HepG2 (cell line): ENCODE results near the gene PRICKLE2. TPM values are rescaled to one million over a fixed set of nuclear protein-coding genes. Genes with fewer than 3 reads are reported as not detected.

Source experiments
- ATAC-seq: fragments of 200-7000 bp; cut with Tn5 transposase; 3 replicates; pipeline ENCODE4 v1.9.1; 2020; ENCODE audit warnings: mild to moderate bottlenecking, moderate library complexity
- BruUV-seq: library from RNA; stranded (reverse); fragments of 400-500 nt; replicated peaks from 2 replicates; lab custom pipeline; 2021; lab: Mats Ljungman, UMichigan
- CTCF ChIA-PET: fragments of 300-600 bp; formaldehyde crosslinking; extraction: SDS; loops from one replicate; lab custom pipeline; 2021; ENCODE audit warnings: low total read pairs, inconsistent platforms, low intra/inter-chr PET ratio; lab: Yijun Ruan, JAX
- POLR2A ChIA-PET: fragments of 350-600 bp; sonication (Branson Sonifier 250); formaldehyde crosslinking; loops from one replicate; lab custom pipeline; 2020; ENCODE audit warnings: antibody characterized with exemption, inconsistent platforms; lab: Yijun Ruan, JAX
- DNase-seq: peaks from one replicate; pipeline ENCODE4 v3.0.0-alpha.2; 2015; ENCODE audit warnings: low spot score
- FAIRE-seq: peaks from 3 replicates; lab custom pipeline; 2011; peaks lifted over from hg19 to GRCh38; lab: Jason Lieb, UNC
- H2AFZ ChIP-seq: one replicate; pipeline ENCODE4 v1.6.1; 2011; ENCODE audit warnings: low read length, inconsistent platforms
- H3K27ac ChIP-seq: fragments of 300-600 bp; 3 replicates; pipeline ENCODE4 v1.8.0; 2011; ENCODE audit warnings: mixed run types, mild to moderate bottlenecking, mixed read lengths, low read length, inconsistent platforms; ENCODE audit not compliant: insufficient read depth; ENCODE audit errors: extremely low read length
- H3K27me3 ChIP-seq, 2 experiments: fragments of 200-600 bp in 1 of 2; 2 replicates in 1 of 2; 3 replicates in 1 of 2; pipeline versions ENCODE4 v1.6.0 to v1.8.0; 2011; ENCODE audit warnings: low read length in 2 of 2, mild to moderate bottlenecking in 2 of 2, moderate library complexity in 2 of 2, inconsistent platforms in 1 of 2; ENCODE audit not compliant: insufficient read depth in 2 of 2, control insufficient read depth in 1 of 2
- H3K36me3 ChIP-seq, 2 experiments: fragments of 200-600 bp in 1 of 2; replicated peaks in 1 of 2; 2 replicates in 1 of 2; 3 replicates in 1 of 2; pipeline versions ENCODE4 v1.5.1 to v1.8.0; 2011; ENCODE audit warnings: low read length in 2 of 2, inconsistent platforms in 1 of 2; ENCODE audit not compliant: insufficient read depth in 2 of 2, control insufficient read depth in 1 of 2
- H3K4me1 ChIP-seq: 2 replicates; pipeline ENCODE4 v1.5.1; 2012; ENCODE audit warnings: low read length, inconsistent platforms; ENCODE audit not compliant: insufficient read depth
- H3K4me2 ChIP-seq: 2 replicates; pipeline ENCODE4 v1.6.0; 2011; ENCODE audit warnings: low read depth, low read length, inconsistent platforms
- H3K4me3 ChIP-seq, 3 experiments: fragments of 200-600 bp in 1 of 3; sonication (generic), shearing (Covaris generic) in 1 of 3; replicated peaks in 1 of 3; 2 replicates each; pipeline ENCODE4 v1.5.1; 2011 to 2016; ENCODE audit warnings: low read length in 3 of 3, inconsistent platforms in 2 of 3, low read depth in 2 of 3, mild to moderate bottlenecking in 2 of 3, control low read depth in 1 of 3, mixed read lengths in 1 of 3; ENCODE audit not compliant: insufficient read depth in 1 of 3
- H3K79me2 ChIP-seq: one replicate; pipeline ENCODE4 v1.6.1; 2011; ENCODE audit warnings: low read length, inconsistent platforms; ENCODE audit not compliant: insufficient read depth
- H3K9ac ChIP-seq: 2 replicates; pipeline ENCODE4 v1.6.0; 2011; ENCODE audit warnings: mild to moderate bottlenecking, low read depth, low read length, inconsistent platforms; ENCODE audit not compliant: insufficient read depth
- H3K9me3 ChIP-seq: 2 replicates; pipeline ENCODE4 v1.5.1; 2012; ENCODE audit warnings: mild to moderate bottlenecking, low read length
- H4K20me1 ChIP-seq: 2 replicates; pipeline ENCODE4 v1.6.0; 2011; ENCODE audit warnings: inconsistent platforms, mild to moderate bottlenecking, low read length, moderate library complexity; ENCODE audit not compliant: insufficient read depth
- BATF2 ChIP-seq: sonication (generic); formaldehyde crosslinking; IDR thresholded peaks from 2 replicates; pipeline ENCODE4 v1.8.0; 2022; ENCODE audit warnings: mild to moderate bottlenecking, missing genetic modification reagents, moderate library complexity
- GPN1 ChIP-seq: sonication (generic); formaldehyde crosslinking; IDR thresholded peaks from 2 replicates; pipeline ENCODE4 v1.5.1; 2020; ENCODE audit warnings: missing genetic modification reagents, borderline replicate concordance
- HMG20A ChIP-seq: IDR thresholded peaks from 2 replicates; pipeline ENCODE4 v1.6.1; 2016; ENCODE audit warnings: borderline replicate concordance
- MAZ ChIP-seq, 2 experiments: sonication (generic) in 1 of 2; formaldehyde crosslinking in 1 of 2; IDR thresholded peaks; 2 replicates each; pipeline versions ENCODE4 v1.5.0 to v1.6.1; 2012 to 2020; ENCODE audit warnings: low read depth in 2 of 2, mild to moderate bottlenecking in 2 of 2, borderline replicate concordance in 1 of 2, improper control_type of control experiment in 1 of 2, low read length in 1 of 2, missing genetic modification reagents in 1 of 2, moderate library complexity in 1 of 2
- NCOR1 ChIP-seq: fragments of 200-600 bp; sonication (generic); IDR thresholded peaks from 2 replicates; pipeline ENCODE4 v1.7.0; 2017; ENCODE audit warnings: antibody characterized with exemption, low read length, borderline replicate concordance
- PTBP1 ChIP-seq: fragments of 200-400 bp; formaldehyde crosslinking; IDR thresholded peaks from 2 replicates; pipeline ENCODE4 v1.6.1; 2018; ENCODE audit warnings: low read length, low read depth; ENCODE audit not compliant: poor library complexity, severe bottlenecking
- SIX4 ChIP-seq: sonication (generic); formaldehyde crosslinking; IDR thresholded peaks from 2 replicates; pipeline ENCODE4 v1.4.0; 2020; ENCODE audit warnings: missing genetic modification reagents
- ZNF597 ChIP-seq: sonication (generic); formaldehyde crosslinking; IDR thresholded peaks from 2 replicates; pipeline ENCODE4 v1.5.0; 2020; ENCODE audit warnings: missing genetic modification reagents
- ZNF781 ChIP-seq: sonication (generic); formaldehyde crosslinking; IDR thresholded peaks from 2 replicates; pipeline ENCODE4 v1.5.1; 2020; ENCODE audit warnings: borderline replicate concordance, mild to moderate bottlenecking, missing genetic modification reagents; ENCODE audit errors: not compliant biosample characterization
- WGBS: methylation state at CpG from one replicate; pipeline ENCODE4 v1.1.6; 2017; ENCODE audit warnings: low lambda C conversion rate; 5-methylcytosine and 5-hydroxymethylcytosine counted together
- in situ Hi-C: cut with HindIII; loops from 2 replicates; pipeline ENCODE4 v1.10.0; 2017; ENCODE audit warnings: low pct_unique_long_range_greater_than_20kb; ENCODE audit not compliant: extremely low pct_ligation_motif_present
- intact Hi-C: fragments of 100-400 bp; cut with micrococcal nuclease; formaldehyde crosslinking; loops from one replicate; pipeline ENCODE4 v1.10.0; 2022; ENCODE audit not compliant: unreplicated experiment
- polyA plus RNA-seq, 8 experiments: library from polyadenylated mRNA; depleted of rRNA in 3 of 8; stranded (reverse) in 7 of 8; unstranded in 1 of 8; fragments of >200 nt; fragmentation: Illumina TruSeq in 4 of 8; extraction: Trizol in 4 of 8; gene quantifications; 2 replicates each; pipeline versions ENCODE4 v1.2.1 to v1.2.3, GENCODE V29; 2011 to 2016; ENCODE audit warnings: low read depth in 4 of 8, missing spikeins in 1 of 8, mixed read lengths in 1 of 8; ENCODE audit not compliant: insufficient read depth in 1 of 8
- total RNA-seq, 5 experiments: library from RNA; depleted of rRNA; stranded (reverse); fragments of >200 nt; fragmentation: Illumina TruSeq; extraction: Trizol; gene quantifications; 2 replicates each; pipeline ENCODE4 v1.2.3, GENCODE V29; 2016; ENCODE audit warnings: low read depth in 1 of 5
- TF ChIP-seq, protein P1 (sequence below): sonication (generic); formaldehyde crosslinking; IDR thresholded peaks from 2 replicates; pipeline ENCODE4 v1.4.0; 2020; ENCODE audit warnings: missing genetic modification reagents
- TF ChIP-seq, protein P2 (sequence below): sonication (generic); formaldehyde crosslinking; IDR thresholded peaks from 2 replicates; pipeline ENCODE4 v1.8.0; 2022; ENCODE audit warnings: mild to moderate bottlenecking, missing genetic modification reagents, borderline replicate concordance

The PRICKLE2 gene
- total and polyA plus RNA-seq, 2 of the 13 experiments (the other 11 are each of a cell fraction or from before 2014, with no cell fraction given) = 0.01 to 0.07 TPM

GRCh38 chr3:64103131-64103530 is 122.1 kb downstream of the PRICKLE2 start (continued):
- TF ChIP-seq GPN1 (CRISPR knock-in tag) (no peak), BATF2 (no peak), SIX4 (no peak)

GRCh38 chr3:64102147-64102546 is 123.1 kb downstream of the PRICKLE2 start:
- TF ChIP-seq MAZ (IDR thresholded peaks at IDR 0.05; ENCODE audit: borderline replicate concordance, low read depth, low read length) = no peak
- no peak for TF ChIP-seq MAZ (CRISPR knock-in tag; IDR thresholded peaks at IDR 0.05; ENCODE audit: low read depth)
- no peak for TF ChIP-seq NCOR1
- TF ChIP-seq HMG20A (CRISPR knock-in tag) = no peak
- no peak for TF ChIP-seq ZNF597
- TF ChIP-seq, protein P1, sequence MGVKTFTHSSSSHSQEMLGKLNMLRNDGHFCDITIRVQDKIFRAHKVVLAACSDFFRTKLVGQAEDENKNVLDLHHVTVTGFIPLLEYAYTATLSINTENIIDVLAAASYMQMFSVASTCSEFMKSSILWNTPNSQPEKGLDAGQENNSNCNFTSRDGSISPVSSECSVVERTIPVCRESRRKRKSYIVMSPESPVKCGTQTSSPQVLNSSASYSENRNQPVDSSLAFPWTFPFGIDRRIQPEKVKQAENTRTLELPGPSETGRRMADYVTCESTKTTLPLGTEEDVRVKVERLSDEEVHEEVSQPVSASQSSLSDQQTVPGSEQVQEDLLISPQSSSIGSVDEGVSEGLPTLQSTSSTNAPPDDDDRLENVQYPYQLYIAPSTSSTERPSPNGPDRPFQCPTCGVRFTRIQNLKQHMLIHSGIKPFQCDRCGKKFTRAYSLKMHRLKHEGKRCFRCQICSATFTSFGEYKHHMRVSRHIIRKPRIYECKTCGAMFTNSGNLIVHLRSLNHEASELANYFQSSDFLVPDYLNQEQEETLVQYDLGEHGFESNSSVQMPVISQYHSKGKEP (CRISPR knock-in tag) = no peak
- no peak for TF ChIP-seq PTBP1
- TF ChIP-seq, protein P2, sequence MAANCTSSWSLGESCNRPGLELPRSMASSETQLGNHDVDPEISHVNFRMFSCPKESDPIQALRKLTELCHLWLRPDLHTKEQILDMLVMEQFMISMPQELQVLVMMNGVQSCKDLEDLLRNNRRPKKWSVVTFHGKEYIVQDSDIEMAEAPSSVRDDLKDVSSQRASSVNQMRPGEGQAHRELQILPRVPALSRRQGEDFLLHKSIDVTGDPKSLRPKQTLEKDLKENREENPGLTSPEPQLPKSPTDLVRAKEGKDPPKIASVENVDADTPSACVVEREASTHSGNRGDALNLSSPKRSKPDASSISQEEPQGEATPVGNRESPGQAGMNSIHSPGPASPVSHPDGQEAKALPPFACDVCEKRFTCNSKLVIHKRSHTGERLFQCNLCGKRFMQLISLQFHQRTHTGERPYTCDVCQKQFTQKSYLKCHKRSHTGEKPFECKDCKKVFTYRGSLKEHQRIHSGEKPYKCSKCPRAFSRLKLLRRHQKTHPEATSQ (CRISPR knock-in tag) = no peak
- TF ChIP-seq ZNF781 (CRISPR knock-in tag) = no peak
- Histone ChIP-seq H3K4me1 (peaks cover 8% of the 10 kb centered on the region), H4K20me1 (no peaks in the 10 kb centered on the region), H3K36me3 (no peaks in the 10 kb centered on the region), H3K4me3 (no peak overlapping the region), H3K27me3 (no peaks in the 10 kb centered on the region), H3K9me3 (no peaks in the 10 kb centered on the region), H3K27ac (no peak overlapping the region), H3K4me2 (no peak overlapping the region), H3K79me2 (no peaks in the 10 kb centered on the region), H2AFZ (no peak overlapping the region), H3K9ac (no peak overlapping the region)
- FAIRE-seq (no peak), ATAC-seq (no peak), DNase-seq (no peak)
- intact Hi-C loops (no loop called here), in situ Hi-C loops (no loop called here)
- ChIA-PET CTCF (no interaction called here), POLR2A (no interaction called here)
- WGBS = 5% methylated on average over 2 of the region's 2 CpGs
- BruUV-seq = no TSS peak
